Large intestine (tissue), 3 donors: ENCODE measurements around the gene TRABD2A. TPM values are rescaled to one million over a fixed set of nuclear protein-coding genes. Genes with fewer than 3 reads are reported as not detected.
"Not testable (repeated sequence)": the region's sequence is repeated elsewhere in the genome, so short reads cannot be mapped to it uniquely, and the experiment has no call there.

ENCODE experiments used
- DNase-seq, 2 donors: peaks; one replicate each; pipeline versions ENCODE4 v3.0.0 to v3.0.0-alpha.2; 2013
- H3K27ac ChIP-seq: one replicate; pipeline ENCODE4 v1.5.1; 2013; ENCODE audit warnings: low read length
- H3K27me3 ChIP-seq: 2 replicates; pipeline ENCODE4 v1.6.1; 2013; ENCODE audit warnings: low read length; ENCODE audit not compliant: control insufficient read depth, insufficient read depth
- H3K36me3 ChIP-seq: 2 replicates; pipeline ENCODE4 v1.6.1; 2013; ENCODE audit warnings: low read length; ENCODE audit not compliant: control insufficient read depth, insufficient read depth
- H3K4me1 ChIP-seq: one replicate; pipeline ENCODE4 v1.6.1; 2013; ENCODE audit warnings: low read length; ENCODE audit not compliant: control insufficient read depth, insufficient read depth
- H3K4me3 ChIP-seq: one replicate; pipeline ENCODE4 v1.5.1; 2013; ENCODE audit warnings: low read length
- H3K9me3 ChIP-seq: one replicate; pipeline ENCODE4 v1.6.1; 2013; ENCODE audit warnings: mild to moderate bottlenecking, low read depth, low read length, moderate library complexity; ENCODE audit not compliant: control insufficient read depth
- WGBS: methylation state at CpG from one replicate; pipeline ENCODE4 v1.1.5; 2013; ENCODE audit warnings: low lambda C conversion rate; ENCODE audit not compliant: insufficient coverage; 5-methylcytosine and 5-hydroxymethylcytosine counted together
- polyA plus RNA-seq: library from polyadenylated mRNA; unstranded; fragments of 120-200 nt; gene quantifications from one replicate; pipeline ENCODE4 v1.2.1, GENCODE V29; 2013

Gene TRABD2A
- polyA plus RNA-seq, 1 donor = 18.0 TPM

DNA sequence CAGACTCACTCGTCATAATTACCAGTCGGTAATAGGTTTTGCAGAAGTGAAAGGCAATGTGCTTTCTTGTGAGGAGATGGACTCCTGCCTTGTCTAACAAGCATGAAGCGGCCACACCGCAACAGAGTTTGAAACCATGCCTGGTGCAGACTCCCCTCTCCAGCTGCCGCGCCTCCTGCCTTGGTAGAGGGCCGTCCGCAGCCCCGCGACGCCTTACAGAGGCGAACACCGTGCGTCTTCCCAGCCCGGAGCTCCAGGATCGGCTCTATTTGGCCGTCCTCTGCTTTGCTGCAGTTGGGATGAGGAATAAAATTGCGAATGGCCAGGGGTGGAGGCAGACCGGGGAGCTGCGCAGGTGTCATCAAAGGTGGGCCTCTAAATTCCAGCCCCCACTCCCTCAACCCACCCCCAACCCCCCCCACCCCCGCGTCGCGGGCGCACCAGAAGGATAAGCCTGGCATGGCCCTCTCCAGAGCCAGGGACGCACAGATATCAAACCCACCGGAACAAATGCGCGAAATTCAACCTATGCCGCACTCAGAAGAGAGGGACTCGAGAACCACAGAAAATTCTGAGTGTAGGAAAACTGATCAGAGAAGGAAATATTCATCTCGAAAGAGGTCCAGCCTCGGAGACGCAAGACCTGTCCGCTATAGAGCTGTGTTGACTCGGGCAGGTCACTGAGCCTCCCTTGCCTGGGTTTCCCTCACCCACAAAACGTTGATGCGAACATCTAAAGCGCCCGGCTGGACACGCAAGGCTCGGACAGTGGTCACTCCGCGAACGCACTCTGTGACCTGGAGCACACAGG is 1.1 kb downstream of the TRABD2A start:
- peak in 1 of 2 donors; percentile 56 for DNase-seq
- no CpG with 5 or more reads among the region's 45 CpGs for WGBS
- no peaks in the 10 kb centered on the region for H3K36me3 ChIP-seq
- H3K4me3 ChIP-seq = peak overlapping the region; percentile 75
- peaks cover 28% of the 10 kb centered on the region for H3K27me3 ChIP-seq
- no peaks in the 10 kb centered on the region for H3K9me3 ChIP-seq
- H3K4me1 ChIP-seq = peaks cover 3% of the 10 kb centered on the region
- peak overlapping the region; percentile 42 for H3K27ac ChIP-seq

DNA sequence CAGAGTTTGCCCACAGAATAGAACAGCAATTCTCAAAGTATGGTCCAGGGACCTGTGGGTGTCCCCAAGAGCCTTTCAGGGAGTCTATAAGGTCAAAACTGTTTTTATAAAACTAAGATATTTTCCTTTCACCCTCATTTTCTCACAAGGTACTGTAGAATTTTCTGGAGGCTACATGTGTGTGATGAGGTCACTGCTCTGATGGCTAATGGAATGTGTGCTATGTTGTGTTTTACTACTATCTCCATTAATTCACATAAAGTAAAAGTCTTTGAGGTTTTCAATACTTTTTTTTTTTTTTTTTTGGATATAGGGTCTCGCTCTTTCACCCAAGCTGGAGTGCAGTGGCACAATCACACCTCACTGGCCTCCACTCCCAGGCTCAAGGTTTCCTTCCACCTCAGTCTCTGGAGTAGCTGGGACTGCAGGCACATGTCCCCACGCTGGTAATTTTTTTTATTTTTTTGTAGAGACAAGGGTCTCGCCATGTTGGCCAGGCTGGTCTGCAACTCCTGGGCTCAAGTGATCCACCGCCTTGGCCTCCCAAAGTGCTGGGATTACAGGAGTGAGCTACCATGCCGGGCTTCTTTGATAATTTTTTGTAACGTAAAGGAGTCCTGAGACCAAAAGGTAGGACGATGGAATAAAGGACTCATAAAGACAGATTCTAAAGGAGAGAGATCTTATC is 1.8 kb downstream of the TRABD2A start:
- H3K4me1 ChIP-seq = peaks cover 3% of the 10 kb centered on the region
- H3K27me3 ChIP-seq = peaks cover 28% of the 10 kb centered on the region
- no peak for DNase-seq
- peak overlapping the region; percentile 39 for H3K27ac ChIP-seq
- no peaks in the 10 kb centered on the region for H3K36me3 ChIP-seq
- peak overlapping the region; percentile 75 for H3K4me3 ChIP-seq
- no peaks in the 10 kb centered on the region for H3K9me3 ChIP-seq
- WGBS = no CpG with 5 or more reads among the region's 7 CpGs

GRCh38 chr2:84878459-84878858 is 2.4 kb downstream of the TRABD2A start:
- peak in 1 of 2 donors; percentile 30 for DNase-seq
- Histone ChIP-seq H3K36me3 (no peaks in the 10 kb centered on the region), H3K27ac (peak overlapping the region; percentile 19), H3K27me3 (peaks cover 28% of the 10 kb centered on the region), H3K9me3 (no peaks in the 10 kb centered on the region), H3K4me1 (peaks cover 3% of the 10 kb centered on the region), H3K4me3 (peak overlapping the region; percentile 75)
- WGBS = no CpG with 5 or more reads among the region's 1 CpG

- no peaks in the 10 kb centered on the region for H3K36me3 ChIP-seq
- H3K4me3 ChIP-seq = no peak overlapping the region
- H3K9me3 ChIP-seq = no peaks in the 10 kb centered on the region
- H3K27me3 ChIP-seq = peaks cover 23% of the 10 kb centered on the region
- WGBS = no CpG with 5 or more reads among the region's 3 CpGs
- DNase-seq = no peak
- no peaks in the 10 kb centered on the region for H3K4me1 ChIP-seq
- no peak overlapping the region for H3K27ac ChIP-seq
These were observed 4.5 kb downstream of the TRABD2A start for GRCh38 chr2:84876369-84876768.

DNA sequence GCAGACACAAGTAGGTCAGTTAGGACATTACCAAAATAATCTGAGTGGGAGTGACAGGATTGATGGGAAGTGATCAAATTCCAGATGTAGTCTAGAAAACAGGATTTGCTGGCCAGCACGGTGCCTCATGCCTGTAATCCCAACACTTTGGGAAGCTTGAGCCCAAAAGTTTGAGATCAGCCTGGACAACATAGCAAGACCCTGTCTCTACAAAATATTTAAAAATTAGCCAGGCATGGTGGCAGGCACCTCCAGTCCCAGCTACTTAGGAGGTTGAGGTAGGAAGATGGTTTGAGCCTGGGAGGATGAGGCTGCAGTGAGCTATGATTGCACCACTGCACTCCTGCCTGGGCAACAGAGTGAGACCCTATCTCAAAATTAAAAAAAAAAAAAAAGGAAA is 5.3 kb downstream of the TRABD2A start:
- H3K9me3 ChIP-seq, H3K36me3 ChIP-seq, H3K4me3 ChIP-seq, H3K27ac ChIP-seq, DNase-seq, H3K4me1 ChIP-seq: not testable (repeated sequence)
- H3K27me3 ChIP-seq = peaks cover 18% of the 10 kb centered on the region
- WGBS = no CpG with 5 or more reads among the region's 1 CpG

GRCh38 chr2:84875213-84875560 is 5.7 kb downstream of the TRABD2A start:
- Histone ChIP-seq H3K27ac (no peak overlapping the region), H3K27me3 (peaks cover 13% of the 10 kb centered on the region), H3K4me3 (no peak overlapping the region), H3K9me3 (no peaks in the 10 kb centered on the region), H3K4me1 (no peaks in the 10 kb centered on the region), H3K36me3 (no peaks in the 10 kb centered on the region)
- WGBS = no CpG with 5 or more reads among the region's 4 CpGs
- no peak for DNase-seq

GRCh38 chr2:84874381-84875212 is 6.3 kb downstream of the TRABD2A start:
- no peak for DNase-seq
- no CpG with 5 or more reads among the region's 7 CpGs for WGBS
- Histone ChIP-seq H3K36me3 (no peaks in the 10 kb centered on the region), H3K9me3 (no peaks in the 10 kb centered on the region), H3K27me3 (peaks cover 10% of the 10 kb centered on the region), H3K27ac (no peak overlapping the region), H3K4me1 (no peaks in the 10 kb centered on the region), H3K4me3 (no peak overlapping the region)

DNA sequence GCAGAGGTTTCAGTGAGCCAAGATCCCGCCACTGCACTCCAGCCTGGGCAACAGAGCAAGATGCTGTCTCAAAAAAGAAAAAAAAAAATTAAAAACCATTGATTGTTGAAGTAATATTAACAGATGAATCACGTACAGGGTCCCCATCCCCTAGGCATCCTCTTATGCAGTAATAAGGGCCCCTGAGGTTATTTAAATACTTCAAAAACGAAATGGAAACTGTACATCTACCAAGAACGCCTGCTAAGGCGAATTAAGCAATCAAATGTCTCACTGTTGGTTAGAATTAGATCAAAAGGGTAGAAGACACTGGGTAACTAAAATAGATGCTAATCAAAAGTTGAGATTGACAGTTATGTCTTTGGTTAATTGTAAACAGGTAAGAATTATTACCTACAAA is 7.5 kb downstream of the TRABD2A start:
- no peak for DNase-seq
- H3K27ac ChIP-seq = no peak overlapping the region
- no peaks in the 10 kb centered on the region for H3K27me3 ChIP-seq
- H3K36me3 ChIP-seq = no peaks in the 10 kb centered on the region
- no peaks in the 10 kb centered on the region for H3K9me3 ChIP-seq
- H3K4me3 ChIP-seq = no peak overlapping the region
- 100% methylated on average over 4 of the region's 5 CpGs for WGBS
- no peaks in the 10 kb centered on the region for H3K4me1 ChIP-seq

- no CpG with 5 or more reads among the region's 9 CpGs for WGBS
- not testable (repeated sequence) for H3K4me3 ChIP-seq, H3K27me3 ChIP-seq
These were observed 8.2 kb downstream of the TRABD2A start for GRCh38 chr2:84872691-84873090.

DNA sequence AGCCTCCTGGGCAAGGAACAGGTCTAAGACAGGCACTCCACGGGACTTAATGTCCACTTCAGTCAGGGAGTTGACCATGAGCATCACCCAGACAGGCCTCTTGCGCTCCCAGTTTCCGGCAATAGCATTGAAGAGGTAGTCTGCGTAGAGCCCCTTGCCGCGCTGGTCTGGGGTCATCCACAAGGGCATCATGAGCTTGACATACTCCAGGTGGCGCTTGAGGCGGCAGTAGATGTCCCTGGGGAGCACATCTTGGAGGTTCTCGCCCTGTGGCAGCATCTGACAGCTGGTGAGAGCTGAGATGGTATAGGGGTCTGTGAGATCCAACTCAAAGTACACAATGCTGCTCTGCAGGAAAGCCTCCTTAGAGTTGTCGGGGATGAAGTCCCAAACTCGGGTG is 10.6 kb downstream of the TRABD2A start:
- Histone ChIP-seq H3K27me3 (no peaks in the 10 kb centered on the region), H3K27ac (no peak overlapping the region)
- 100% methylated on average over 1 of the region's 11 CpGs for WGBS

More at GRCh38 chr2:84872691-84873090, 8.2 kb downstream of the TRABD2A start:
- not testable (repeated sequence) for H3K36me3 ChIP-seq, H3K27ac ChIP-seq, H3K4me1 ChIP-seq, DNase-seq, H3K9me3 ChIP-seq

More for the DNA sequence above, 10.6 kb downstream of the TRABD2A start:
- Histone ChIP-seq H3K4me1 (no peaks in the 10 kb centered on the region), H3K36me3 (no peaks in the 10 kb centered on the region), H3K9me3 (no peaks in the 10 kb centered on the region), H3K4me3 (no peak overlapping the region)
- no peak for DNase-seq
